ENCODE data around the gene KCNB1.
"Not testable (repeated sequence)": the region's sequence is repeated elsewhere in the genome, so short reads cannot be mapped to it uniquely, and the experiment has no call there.

KCNB1 gene

GRCh38 chr20:49318430-49319207, 163.8 kb downstream of the KCNB1 start:
- Mint-ChIP-seq H3K4me3 (peak overlapping the region; percentile 67), H3K27me3 (peaks cover 83% of the 10 kb centered on the region), H3K27ac (no peak overlapping the region), H3K9me3 (no peaks in the 10 kb centered on the region), H3K36me3 (no peaks in the 10 kb centered on the region), H3K4me1 (peaks cover 23% of the 10 kb centered on the region)
- peak; percentile 45 for DNase-seq
- CTCF ChIA-PET, result no interaction called here

- DNase-seq, result no peak
- H3K36me3 Mint-ChIP-seq, result no peaks in the 10 kb centered on the region
- no peaks in the 10 kb centered on the region for H3K9me3 Mint-ChIP-seq
- CTCF ChIA-PET, result no interaction called here
- no peak overlapping the region for H3K27ac Mint-ChIP-seq
- H3K27me3 Mint-ChIP-seq, result peaks cover 85% of the 10 kb centered on the region
- H3K4me3 Mint-ChIP-seq, result peak overlapping the region; percentile 21
- peaks cover 17% of the 10 kb centered on the region for H3K4me1 Mint-ChIP-seq
Observed at GRCh38 chr20:49318091-49318429, 164.4 kb downstream of the KCNB1 start.

GRCh38 chr20:49316704-49317103, 165.8 kb downstream of the KCNB1 start:
- H3K27ac Mint-ChIP-seq, result no peak overlapping the region
- no peaks in the 10 kb centered on the region for H3K9me3 Mint-ChIP-seq
- H3K36me3 Mint-ChIP-seq, result no peaks in the 10 kb centered on the region
- CTCF ChIA-PET, result no interaction called here
- peaks cover 12% of the 10 kb centered on the region for H3K4me1 Mint-ChIP-seq
- no peak overlapping the region for H3K4me3 Mint-ChIP-seq
- H3K27me3 Mint-ChIP-seq, result peaks cover 85% of the 10 kb centered on the region
- no peak for DNase-seq

- Mint-ChIP-seq H3K27me3 (peaks cover 86% of the 10 kb centered on the region), H3K4me1 (peaks cover 12% of the 10 kb centered on the region), H3K36me3 (no peaks in the 10 kb centered on the region), H3K9me3 (peaks cover 5% of the 10 kb centered on the region), H3K27ac (no peak overlapping the region), H3K4me3 (no peak overlapping the region)
- DNase-seq, result no peak
- CTCF ChIA-PET, result no interaction called here
Observed at GRCh38 chr20:49315580-49315979, 166.9 kb downstream of the KCNB1 start.

- H3K36me3 Mint-ChIP-seq, DNase-seq, H3K27ac Mint-ChIP-seq, H3K4me3 Mint-ChIP-seq, H3K4me1 Mint-ChIP-seq: not testable (repeated sequence)
- peaks cover 83% of the 10 kb centered on the region for H3K27me3 Mint-ChIP-seq
- CTCF ChIA-PET, result interaction anchor here (1.6 kb wide), 1 partner anchor 181 kb away, joined by 3 read pairs; no protein-coding TSS in a partner anchor
- H3K9me3 Mint-ChIP-seq, result peaks cover 12% of the 10 kb centered on the region
Observed at GRCh38 chr20:49314052-49314451, 168.4 kb downstream of the KCNB1 start.

Data from activated naive CD4-positive, alpha-beta T cell treated with anti-CD3 and anti-CD28 coated beads, Interleukin-2, amount 10 ng/mL, durations not matched to agents 7 days and 5 days (primary cell).